Right lung (tissue), 5 donors: ENCODE data around the gene IGIP. TPM values are rescaled to one million over a fixed set of nuclear protein-coding genes. Genes with fewer than 3 reads are reported as not detected.
A peak's percentile ranks its signal among the peaks of the same experiment; 100 is the strongest.

Experiments
- DNase-seq, 2 donors: peaks; one replicate each; pipeline ENCODE4 v3.0.0-alpha.2; 2013
- polyA plus RNA-seq, 5 donors: library from polyadenylated mRNA; unstranded; fragments of 120-200 nt; gene quantifications; one replicate each; pipeline versions ENCODE4 v1.2.1 to v1.2.3, GENCODE V29; 2013; ENCODE audit warnings: inconsistent platforms in 1 of 5, low replicate concordance in 1 of 5; ENCODE audit not compliant: insufficient read length in 5 of 5, insufficient read depth in 1 of 5

IGIP gene
- polyA plus RNA-seq, 5 donors = 5.1 to 6.6 (median 5.3) TPM

DNA sequence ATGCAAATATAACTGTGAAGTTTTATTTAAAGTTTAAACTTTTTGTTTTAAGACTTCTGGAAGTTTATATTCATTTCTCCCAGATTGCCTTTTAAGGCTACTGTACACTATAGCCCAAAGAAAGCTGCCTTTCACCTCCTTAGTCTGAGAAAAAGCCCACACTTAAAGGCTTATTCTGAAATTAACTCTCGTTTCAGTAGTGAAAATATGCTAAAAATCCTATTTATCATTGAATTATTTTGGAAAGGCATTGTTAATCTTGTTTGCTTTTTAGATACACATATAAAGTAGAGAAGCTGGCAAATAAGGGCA lies 15.1 kb upstream of the IGIP start:
- DNase-seq = no peak

DNA sequence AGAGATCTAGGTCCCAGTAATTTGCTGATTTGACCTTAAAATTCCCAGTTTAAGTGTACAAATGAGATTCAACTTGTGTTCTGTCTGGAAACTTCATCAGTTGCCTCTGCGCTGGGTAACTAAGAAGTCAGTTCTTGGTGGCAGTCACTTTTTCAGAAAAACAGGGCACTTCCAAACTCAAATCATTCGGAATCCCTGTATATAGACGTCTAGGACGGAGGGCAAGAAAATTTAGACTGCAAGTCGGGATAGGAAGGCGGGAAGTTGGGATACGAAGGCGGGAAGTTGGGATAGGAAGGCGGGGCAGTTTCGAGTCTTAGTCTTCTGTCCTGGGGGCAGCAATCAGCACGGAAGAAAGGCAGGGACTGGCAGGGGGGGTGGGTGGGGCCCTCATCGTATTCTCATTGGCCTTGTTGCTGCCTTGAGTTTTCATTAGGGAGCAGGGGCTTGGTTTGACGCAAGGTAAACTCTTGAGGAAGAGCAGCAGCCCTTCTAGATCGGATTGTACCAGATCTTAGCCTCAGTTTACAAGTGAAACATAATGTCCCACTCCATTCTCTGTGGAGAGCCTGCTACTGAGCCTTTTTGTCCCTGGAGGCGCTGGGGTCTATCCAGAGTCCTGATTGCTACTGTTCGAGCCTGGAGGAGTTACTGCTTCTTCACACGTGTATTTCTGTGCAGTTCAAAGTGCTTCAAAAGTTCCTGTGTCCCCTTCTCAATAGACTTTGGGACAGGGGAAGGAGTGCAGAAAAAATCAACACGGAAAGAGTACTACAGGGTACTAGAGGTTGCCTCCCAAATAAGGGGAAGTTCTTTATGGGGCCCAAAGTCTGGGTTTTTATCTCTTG lies 14.5 kb upstream of the IGIP start:
- DNase-seq = no peak

DNA sequence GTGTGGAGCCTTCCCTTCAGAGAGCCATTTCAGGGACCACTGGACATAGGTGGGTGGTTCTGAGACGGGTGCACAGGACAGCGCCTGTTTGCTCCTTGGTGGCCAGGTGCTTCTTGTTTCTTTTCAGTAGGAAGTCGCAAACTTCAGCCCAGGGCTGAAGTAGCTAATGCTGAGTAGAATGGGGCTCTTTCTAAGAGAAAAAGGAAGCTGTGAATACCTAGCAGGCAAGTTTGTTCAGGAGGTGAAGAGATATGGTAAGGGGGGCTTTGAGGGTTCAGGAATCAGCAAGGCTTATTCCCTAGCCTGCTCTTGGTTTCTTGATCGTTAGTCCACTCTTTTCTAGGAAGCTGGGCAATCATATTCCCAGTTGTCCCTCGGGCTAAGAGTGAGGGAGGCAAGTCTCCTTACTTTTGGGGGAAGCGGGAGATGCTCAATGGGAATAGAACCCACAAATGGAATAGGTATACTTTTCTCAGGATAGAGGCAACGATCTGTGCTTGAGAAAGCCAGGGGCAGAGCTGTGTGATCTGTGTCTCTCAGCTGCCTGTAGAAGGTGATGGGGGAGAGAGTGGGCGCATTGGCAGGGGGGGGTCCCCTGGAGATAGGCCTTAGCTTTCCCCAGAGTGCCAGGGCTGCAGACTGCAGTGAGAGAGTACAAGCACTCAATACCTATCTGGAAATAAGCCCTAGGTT lies 13.7 kb upstream of the IGIP start:
- no peak for DNase-seq

DNA sequence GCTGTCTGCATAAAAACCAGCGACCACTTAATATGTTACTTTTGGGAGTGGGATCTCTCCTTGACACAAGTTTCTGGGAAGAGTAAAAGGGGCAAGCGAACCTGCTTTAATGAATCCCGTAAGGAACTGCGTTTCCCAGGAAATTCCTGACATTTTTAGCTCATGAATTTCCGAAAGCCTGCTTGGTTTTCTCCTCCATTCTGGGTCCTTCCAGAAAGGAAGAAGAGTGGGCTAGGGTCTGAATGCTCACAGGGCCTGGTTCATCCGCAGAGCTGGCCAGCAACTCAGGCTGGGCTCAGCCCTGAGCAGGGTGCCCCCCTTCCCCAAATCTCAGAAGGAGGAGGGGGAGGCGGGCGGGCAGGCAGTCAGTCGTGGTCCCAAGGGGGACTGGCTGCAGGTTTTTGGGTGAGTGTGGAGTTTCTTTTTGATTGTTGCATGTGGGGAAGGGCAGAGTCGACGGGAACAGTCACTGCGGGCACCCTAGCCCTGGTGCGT lies 13.0 kb upstream of the IGIP start:
- no peak for DNase-seq

DNA sequence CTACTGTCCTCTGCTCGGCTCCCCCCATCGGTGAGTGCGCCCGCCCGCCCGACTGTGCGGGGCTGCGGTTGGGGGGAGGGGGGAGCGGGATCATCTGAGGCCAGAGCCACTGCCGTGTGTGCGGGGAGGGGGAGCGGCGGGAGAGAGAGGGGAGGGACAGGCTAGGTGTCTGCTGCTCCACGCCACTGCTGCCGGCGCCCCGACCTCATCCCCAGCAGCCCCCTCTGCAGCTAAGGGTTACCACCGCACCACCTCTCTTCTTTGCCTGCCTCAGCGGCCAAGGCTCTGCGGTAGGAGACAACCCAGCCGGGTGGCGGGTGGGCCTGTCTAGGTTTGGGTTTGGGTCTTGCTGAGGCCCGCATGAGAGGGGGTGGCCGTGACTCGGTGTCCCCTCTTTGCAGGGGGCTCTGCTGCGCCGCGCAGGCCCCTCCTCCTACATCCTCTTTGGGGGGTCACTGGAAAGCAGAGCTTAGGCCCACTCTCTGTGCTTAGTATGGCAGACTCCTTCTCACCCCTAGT lies 12.5 kb upstream of the IGIP start:
- DNase-seq = no peak

DNA sequence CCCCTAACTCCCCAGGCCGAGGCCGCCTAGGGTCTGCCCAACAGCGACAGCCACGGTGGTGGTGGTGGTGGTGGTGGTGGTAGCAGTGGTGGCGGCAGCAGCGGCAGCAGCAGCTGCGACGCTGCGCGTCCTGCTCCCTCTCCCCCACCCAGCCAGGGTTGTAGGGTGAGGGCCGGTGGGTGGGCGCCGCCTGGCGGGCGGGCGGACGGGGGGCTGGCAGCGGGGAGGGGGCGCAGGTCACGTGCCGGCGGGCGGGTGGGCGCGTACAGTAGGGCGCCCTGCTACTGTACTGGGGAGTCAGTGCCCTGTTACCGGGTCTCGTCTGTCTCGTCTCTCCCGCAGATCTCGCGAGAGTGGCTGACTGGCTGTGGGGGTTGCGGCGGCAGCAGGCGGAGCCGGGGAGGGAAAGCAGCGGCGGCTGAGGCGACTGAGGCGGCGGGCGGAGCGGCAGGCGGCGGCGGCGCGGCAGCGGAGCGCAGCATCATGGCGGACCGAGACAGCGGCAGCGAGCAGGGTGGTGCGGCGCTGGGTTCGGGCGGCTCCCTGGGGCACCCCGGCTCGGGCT lies 12.0 kb upstream of the IGIP start, which contains the start of gene PURA:
TSS of gene PURA (plus strand) at position 411 of the 565 bp plus-strand sequence. CDS start at position 484, 73 bp downstream.
- DNase-seq = peak; percentile 86 to 91

DNA sequence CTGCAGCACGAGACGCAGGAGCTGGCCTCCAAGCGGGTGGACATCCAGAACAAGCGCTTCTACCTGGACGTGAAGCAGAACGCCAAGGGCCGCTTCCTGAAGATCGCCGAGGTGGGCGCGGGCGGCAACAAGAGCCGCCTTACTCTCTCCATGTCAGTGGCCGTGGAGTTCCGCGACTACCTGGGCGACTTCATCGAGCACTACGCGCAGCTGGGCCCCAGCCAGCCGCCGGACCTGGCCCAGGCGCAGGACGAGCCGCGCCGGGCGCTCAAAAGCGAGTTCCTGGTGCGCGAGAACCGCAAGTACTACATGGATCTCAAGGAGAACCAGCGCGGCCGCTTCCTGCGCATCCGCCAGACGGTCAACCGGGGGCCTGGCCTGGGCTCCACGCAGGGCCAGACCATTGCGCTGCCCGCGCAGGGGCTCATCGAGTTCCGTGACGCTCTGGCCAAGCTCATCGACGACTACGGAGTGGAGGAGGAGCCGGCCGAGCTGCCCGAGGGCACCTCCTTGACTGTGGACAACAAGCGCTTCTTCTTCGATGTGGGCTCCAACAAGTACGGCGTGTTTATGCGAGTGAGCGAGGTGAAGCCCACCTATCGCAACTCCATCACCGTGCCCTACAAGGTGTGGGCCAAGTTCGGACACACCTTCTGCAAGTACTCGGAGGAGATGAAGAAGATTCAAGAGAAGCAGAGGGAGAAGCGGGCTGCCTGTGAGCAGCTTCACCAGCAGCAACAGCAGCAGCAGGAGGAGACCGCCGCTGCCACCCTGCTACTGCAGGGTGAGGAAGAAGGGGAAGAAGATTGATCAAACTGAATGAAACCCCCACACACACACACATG lies 11.2 kb upstream of the IGIP start:
- peak; percentile 47 to 57 for DNase-seq

DNA sequence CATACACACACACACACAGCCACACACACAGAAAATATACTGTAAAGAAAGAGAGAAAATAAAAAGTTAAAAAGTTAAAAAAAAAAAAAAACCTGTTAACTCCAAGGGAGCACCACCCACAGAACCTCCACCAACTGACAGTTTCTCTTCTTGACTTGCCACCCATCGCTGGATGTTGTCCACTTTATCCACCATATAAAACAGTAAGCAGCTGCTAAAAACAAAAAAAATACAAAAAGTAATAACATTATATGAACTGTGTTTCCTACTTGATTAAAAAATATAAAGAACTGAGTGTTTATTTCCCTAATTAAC lies 10.6 kb upstream of the IGIP start:
- DNase-seq = no peak

DNA sequence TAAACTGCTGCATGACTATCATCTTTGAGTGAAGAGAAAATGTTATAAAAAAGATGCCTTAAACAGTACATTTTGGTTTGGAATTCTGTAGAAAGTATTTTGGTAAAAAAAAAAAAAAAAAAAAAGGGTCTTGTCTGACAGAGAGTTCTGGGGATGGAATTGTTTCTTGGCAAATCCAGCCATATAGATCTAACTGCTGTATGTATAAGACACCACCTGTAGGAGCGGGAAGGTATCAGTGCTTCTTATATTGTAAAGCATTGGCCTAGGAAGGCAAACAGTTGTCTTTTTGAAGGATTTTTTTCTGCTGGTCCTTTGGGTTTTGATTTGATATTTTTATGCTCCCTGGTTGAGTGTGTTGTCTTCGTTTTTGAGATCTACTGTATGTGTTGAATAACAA lies 9.0 kb upstream of the IGIP start:
- no peak for DNase-seq

DNA sequence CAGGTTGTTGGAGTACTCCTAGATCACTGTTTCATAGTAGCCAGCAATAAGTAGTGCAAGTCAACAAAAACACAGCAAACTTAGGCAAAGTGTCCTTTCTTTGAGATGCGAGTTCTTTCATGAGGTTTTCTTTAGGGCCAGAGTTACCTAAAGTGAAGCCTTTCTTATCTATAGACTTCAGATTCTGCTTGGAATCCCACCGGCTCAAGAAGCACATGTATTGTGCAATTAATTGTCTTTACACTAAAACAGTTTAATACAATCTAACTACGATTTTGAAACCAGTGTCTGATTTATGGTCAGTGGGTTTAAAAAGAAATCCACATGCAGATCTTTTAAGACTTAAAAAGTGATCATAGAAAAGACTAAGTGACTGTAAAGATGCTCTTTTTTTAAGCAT lies 8.2 kb upstream of the IGIP start:
- no peak for DNase-seq

DNA sequence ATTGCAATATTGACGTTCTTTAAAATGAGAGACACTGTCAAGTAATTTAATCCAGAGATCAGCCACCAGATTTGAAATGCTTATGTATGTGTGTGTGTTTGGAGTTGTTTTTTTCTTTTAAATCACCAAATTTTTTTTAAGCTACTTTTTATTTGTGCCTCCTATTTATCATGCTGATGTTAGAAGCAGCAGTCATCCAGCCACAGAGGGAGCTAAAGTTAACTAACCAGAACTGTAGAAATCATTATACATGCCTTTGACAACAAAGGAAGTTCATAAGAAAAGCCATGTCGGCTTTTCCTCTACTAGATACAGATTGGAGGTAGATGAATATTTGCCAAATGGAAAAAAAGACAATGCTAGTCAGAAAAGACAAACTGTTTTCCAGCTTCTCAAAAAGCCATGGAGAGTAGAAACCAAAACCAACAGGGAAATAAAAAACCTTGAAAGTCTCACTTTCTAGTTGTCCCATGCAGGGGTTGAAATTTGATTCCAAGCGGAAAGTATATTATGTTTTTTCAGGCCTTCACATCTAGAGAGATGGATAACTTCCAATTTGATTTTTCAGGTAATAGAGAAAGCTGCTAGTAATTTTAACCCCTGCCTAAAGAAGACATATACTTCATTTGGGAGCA lies 7.3 kb upstream of the IGIP start:
- DNase-seq = no peak

DNA sequence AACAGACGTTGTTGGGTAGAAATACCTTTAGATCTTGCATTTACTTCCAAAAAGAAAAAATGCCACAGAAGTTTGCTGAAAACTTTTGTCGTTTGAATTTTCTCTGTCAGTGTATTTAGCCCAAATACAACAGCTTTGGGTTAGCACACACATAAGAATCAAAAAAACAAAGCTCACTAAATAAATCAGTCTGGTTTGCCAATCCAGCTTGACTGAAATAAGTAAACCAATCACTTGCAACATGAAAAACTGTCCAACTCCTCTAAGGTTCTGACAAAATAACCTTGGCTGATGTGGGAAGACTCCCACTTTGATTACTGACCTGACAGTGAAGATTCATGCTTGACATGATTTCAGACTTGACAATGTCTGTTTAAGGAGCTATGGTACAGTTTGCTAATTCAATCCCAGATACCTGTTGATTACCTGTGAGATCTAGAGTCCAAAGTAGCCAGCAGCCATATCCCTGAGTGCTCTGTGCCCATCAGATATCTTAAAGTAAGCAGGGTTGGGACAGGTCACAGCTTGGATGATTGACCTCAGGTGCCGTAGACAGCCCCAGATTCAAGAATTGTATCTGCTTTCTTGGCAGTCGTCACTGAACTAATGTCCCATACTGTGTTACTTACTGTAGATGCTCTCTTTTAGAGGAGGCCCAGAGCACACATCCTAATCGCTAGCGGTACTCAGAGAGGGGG lies 727 bp downstream of the IGIP start:
- DNase-seq = no peak

DNA sequence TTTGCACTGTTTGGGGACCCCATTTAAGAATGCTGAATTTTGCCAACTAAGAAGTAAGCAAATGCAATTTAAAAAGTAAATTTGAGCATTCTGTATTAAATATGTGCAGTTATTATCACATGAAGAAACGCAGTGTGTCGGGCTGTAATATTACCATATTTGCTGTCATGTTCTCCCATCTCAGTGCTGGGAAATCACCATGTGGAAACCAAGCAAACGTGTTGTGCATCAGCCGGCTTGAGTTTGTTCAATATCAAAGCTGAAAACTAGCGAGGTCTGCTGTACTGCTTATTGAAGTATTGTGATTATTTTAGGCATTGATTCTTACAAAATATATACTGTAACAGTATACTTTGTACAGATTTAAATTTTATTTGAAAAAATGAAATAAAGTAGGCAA lies 2.6 kb downstream of the IGIP start:
- no peak for DNase-seq

DNA sequence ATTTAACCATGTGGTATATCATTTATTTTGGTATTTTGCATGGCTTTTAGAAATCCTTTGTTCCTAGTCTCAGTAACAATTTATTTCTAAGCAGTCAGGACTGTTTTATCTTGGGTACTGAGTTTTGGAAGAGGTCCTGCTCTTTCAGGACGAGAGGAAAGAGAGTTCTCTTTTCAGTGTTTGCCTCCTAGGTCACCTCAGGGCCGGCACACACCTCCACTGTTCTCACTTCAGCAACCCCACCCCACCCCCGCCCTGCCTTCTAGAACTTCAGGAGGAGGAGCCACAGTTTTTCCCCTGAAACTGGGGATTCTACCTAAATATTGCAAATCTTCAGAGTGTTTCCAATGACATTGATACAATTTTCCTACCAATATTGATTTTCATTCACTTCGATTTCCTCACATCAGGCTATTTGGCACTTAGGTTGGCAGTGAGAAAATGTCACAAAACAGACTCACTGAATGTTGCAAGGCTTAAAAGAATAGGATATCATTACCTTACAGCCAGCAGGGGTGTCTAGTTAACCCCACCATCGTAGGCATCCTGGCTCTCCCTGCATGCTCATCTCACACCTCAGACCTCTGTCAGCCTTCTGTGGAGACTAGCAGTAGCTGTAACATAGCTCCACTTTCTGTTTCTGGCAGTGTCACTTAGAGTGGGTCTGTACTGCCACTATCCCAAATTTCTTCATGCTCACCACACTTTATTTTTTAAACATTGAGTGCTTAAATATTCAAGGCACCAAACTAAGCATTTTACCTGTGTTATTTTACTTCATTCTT lies 5.4 kb downstream of the IGIP start:
- DNase-seq = no peak

DNA sequence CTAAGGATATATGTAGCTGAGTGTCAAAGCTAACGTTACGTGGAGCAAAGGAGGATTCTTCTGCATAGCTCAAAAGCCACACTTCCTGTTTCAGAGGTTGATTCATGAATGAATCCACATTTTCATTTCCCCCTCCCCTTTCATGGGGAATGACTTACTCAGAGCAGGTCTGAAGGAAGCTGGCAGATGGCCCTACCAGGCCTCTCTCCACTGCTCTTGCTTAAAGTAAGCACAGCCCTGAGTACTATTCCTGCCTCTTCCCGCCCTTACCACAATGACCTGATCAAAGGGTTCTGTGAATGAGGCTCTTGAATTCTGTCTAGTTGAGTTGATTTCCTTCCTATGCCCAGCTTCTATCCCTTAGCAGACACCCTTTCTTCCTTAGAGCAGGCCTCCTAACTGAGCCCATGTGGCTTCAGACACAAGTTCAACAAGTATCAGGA lies 6.3 kb downstream of the IGIP start:
- DNase-seq = no peak

DNA sequence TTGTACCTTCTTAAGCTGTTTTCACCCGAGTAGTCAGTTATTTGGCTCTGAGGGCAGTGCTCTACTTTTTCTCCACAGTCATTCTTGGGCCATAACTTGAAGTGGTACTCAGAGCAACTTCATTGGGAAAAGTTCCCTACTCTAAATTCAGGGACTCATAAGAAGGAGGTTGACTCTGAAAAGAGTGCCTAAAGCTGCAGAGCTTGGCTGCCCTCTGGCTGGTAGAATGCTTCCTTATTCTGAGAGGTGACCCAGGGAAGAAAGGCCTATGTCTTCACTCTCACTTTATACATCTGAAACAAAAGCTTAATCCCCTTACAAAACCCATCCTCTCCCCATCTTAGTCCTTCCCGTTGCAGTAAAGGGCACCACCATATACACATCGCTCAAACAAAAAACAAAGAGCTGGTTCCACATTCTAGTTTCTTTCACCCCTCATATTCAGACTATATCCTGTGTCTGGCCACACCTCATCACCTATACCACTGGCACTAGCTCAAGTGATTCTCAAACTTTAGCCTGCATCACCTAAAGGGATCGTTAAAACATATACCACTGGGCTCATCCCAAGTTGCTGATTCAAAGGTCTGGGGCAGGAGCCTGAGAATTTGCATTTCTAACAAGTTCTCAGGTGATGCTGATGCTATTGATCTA lies 7.9 kb downstream of the IGIP start:
- DNase-seq = no peak

DNA sequence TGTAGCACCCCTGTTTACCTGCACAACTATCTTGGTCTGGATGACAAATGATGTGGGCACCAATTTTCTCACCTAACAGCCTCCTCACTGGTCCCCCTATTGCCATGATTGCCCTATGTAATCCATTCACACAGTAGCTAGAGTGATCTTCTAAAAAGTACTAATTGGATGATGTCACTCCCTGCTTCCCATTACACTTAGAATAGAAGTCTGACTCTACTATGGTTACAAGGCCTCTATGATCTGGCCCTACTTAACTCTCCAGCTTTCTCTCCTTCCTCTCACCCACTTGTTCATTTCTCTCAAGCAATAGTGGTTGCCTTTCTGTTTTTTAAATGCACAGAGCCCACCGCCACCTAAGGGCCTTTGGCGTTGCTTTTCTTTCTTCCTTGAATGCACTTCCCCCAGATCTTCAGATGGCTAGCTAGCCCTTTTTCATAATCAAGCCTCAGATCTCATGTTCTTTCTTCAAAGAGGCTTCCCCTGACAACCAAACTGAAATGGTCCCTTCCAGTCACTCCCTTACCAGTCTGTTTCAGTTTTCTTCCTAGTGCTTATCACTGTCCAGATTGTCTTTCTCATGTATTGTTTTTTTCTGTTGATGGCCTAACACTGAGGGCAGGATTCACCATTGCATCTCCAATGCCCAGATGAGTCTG lies 8.7 kb downstream of the IGIP start:
- no peak for DNase-seq

DNA sequence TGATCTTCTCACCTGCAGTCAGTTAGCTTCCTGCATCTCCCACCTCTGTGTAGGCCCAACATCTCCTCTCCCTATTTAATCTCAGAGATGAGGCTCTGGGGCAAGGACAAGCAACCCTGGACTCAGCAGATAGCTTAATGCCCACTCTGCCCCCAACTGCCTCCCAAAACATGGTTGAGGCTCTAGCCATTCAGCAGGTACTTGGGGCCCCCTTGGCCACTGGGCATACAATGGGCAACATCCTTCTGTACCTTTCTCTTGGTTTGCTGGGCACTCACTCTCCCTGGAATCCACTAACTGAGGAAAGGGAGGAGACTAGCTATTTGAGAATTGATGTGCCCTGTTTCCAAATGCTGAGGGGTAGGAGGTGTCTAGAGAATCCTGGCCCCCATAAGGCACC lies 9.4 kb downstream of the IGIP start:
- DNase-seq = no peak

DNA sequence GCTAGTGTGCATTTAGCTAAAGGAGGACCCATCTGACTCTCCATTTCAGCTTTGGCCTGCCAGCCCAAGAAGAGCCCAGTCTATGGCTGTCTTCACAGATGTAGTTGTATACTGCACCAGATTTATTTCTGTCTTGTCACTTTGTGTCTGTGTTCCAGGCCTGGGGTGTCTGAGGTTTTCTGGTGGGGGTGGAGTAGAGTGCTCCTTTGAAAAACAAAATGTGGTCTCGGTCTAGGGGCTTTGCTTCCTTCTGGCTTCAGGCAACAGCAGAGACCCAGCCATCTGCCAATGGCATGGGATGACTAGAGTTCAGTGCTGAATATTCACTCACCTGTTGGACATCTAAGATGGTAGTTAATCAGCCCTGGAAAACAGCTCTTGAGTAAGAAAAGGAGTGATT lies 10.9 kb downstream of the IGIP start:
- DNase-seq = no peak
